ENCODE data around the gene ATR. TPM values are rescaled to one million over a fixed set of nuclear protein-coding genes. Genes with fewer than 3 reads are reported as not detected.
A peak's percentile ranks its signal among the peaks of the same experiment; 100 is the strongest.

Gene ATR
- total and polyA plus RNA-seq, 8 donors, result 19.5 to 31.2 (median 29.3) TPM

- no peak for TF ChIP-seq CTCF (IDR thresholded peaks at IDR 0.05)
- ATAC-seq, result no peak
- no peak overlapping the region for H3K4me3 ChIP-seq
- intact Hi-C loops (cut with DNase I), result no loop called here
- H3K9me3 ChIP-seq, result no peaks in the 10 kb centered on the region
- no peaks in the 10 kb centered on the region for H3K36me3 ChIP-seq
- no peak for DNase-seq
- no peak overlapping the region for H3K27ac ChIP-seq
- no peaks in the 10 kb centered on the region for H3K27me3 ChIP-seq
- H3K4me1 ChIP-seq, result no peaks in the 10 kb centered on the region
These were observed 44.7 kb upstream of the ATR start for GRCh38 chr3:142623194-142623593.

- Histone ChIP-seq H3K4me3 (no peak overlapping the region), H3K27me3 (no peaks in the 10 kb centered on the region), H3K4me1 (no peaks in the 10 kb centered on the region), H3K27ac (no peak overlapping the region), H3K36me3 (no peaks in the 10 kb centered on the region), H3K9me3 (no peaks in the 10 kb centered on the region)
- TF ChIP-seq CTCF (IDR thresholded peaks at IDR 0.05), result no peak
- ATAC-seq, result no peak
- DNase-seq, result no peak
- intact Hi-C loops (cut with DNase I), result no loop called here
These were observed 43.9 kb upstream of the ATR start for GRCh38 chr3:142622405-142622804.

- intact Hi-C loops (cut with DNase I), result no loop called here
- TF ChIP-seq CTCF (IDR thresholded peaks at IDR 0.05), result no peak
- Histone ChIP-seq H3K9me3 (no peaks in the 10 kb centered on the region), H3K27ac (no peak overlapping the region), H3K27me3 (no peaks in the 10 kb centered on the region), H3K4me1 (no peaks in the 10 kb centered on the region), H3K4me3 (no peak overlapping the region), H3K36me3 (no peaks in the 10 kb centered on the region)
- peak; percentile 83 for ATAC-seq
- no peak for DNase-seq
These were observed 40.5 kb upstream of the ATR start for GRCh38 chr3:142618917-142619461.

GRCh38 chr3:142615171-142615570, 36.6 kb upstream of the ATR start:
- DNase-seq (no peak), ATAC-seq (no peak)
- Histone ChIP-seq H3K36me3 (no peaks in the 10 kb centered on the region), H3K4me3 (no peak overlapping the region), H3K4me1 (no peaks in the 10 kb centered on the region), H3K27me3 (no peaks in the 10 kb centered on the region), H3K9me3 (no peaks in the 10 kb centered on the region), H3K27ac (no peak overlapping the region)
- intact Hi-C loops (cut with DNase I), result no loop called here
- no peak for TF ChIP-seq CTCF (IDR thresholded peaks at IDR 0.05)

GRCh38 chr3:142614059-142614626, 35.6 kb upstream of the ATR start:
- intact Hi-C loops (cut with DNase I), result no loop called here
- H3K4me1 ChIP-seq, result no peaks in the 10 kb centered on the region
- DNase-seq (no peak), ATAC-seq (no peak)
- no peaks in the 10 kb centered on the region for H3K27me3 ChIP-seq
- H3K9me3 ChIP-seq, result no peaks in the 10 kb centered on the region
- TF ChIP-seq CTCF (IDR thresholded peaks at IDR 0.05), result no peak
- H3K36me3 ChIP-seq, result no peaks in the 10 kb centered on the region
- H3K4me3 ChIP-seq, result no peak overlapping the region
- H3K27ac ChIP-seq, result no peak overlapping the region
